Activated CD4-positive, alpha-beta T cell treated with anti-CD3 and anti-CD28 coated beads, Interleukin-2, amount 50 U/mL, for 24 hours (primary cell): ENCODE measurements around the gene RSRP1.

ENCODE experiments used
- DNase-seq, 2 donors: peaks; one replicate each; pipeline ENCODE4 v3.0.0-alpha.2; 2020; ENCODE audit warnings: low read depth in 1 of 2, low spot score in 1 of 2

RSRP1 gene

DNA sequence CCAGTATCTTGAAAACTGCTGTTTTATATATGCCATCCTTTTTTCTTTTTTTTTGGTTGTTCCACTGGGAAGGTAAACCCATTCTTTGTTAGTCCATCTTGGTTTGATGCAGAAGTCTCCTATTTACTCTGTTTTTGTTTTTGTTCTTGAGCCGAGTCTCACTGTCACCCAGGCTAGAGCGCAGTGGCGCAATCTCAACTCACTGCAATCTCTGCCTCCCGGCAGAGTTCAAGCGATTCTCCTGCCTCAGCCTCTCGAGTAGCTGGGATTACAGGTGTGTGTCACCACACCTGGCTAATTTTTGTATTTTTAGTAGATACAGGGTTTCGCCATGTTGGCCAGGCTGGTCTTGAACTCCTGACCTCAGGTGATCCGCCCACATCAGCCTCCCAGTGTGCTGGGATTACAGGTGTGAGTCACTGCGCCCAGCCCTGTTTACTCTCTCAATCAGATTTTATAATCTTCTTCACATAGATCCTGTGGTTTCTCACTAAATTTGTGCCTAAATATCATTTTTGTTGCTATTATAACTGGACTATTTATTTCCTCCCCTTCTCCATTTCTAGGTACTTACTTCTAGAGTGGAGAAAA is 27.5 kb downstream of the RSRP1 start:
- no peak for DNase-seq

- no peak for DNase-seq
Measured at GRCh38 chr1:25217598-25218232, 29.5 kb downstream of the RSRP1 start.

DNA sequence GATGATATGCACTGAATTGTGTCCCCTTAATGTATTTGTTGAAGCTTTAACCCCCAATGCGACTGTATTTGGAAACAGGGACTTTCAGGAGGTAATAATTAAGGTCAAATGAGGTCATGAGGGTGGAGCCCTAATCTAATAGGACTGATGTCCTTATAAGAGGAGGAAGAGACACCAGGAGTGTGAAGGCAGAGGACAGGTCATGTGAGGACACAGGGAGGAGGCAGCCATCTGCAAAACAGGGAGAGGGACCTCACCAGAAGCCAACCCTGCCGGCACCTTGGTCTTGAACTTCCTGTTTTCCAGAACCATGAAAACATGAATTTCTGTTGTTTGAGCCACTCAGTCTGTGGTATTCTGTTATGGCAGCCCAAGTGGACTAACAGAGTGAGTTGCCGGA is 30.2 kb downstream of the RSRP1 start:
- DNase-seq = no peak

DNA sequence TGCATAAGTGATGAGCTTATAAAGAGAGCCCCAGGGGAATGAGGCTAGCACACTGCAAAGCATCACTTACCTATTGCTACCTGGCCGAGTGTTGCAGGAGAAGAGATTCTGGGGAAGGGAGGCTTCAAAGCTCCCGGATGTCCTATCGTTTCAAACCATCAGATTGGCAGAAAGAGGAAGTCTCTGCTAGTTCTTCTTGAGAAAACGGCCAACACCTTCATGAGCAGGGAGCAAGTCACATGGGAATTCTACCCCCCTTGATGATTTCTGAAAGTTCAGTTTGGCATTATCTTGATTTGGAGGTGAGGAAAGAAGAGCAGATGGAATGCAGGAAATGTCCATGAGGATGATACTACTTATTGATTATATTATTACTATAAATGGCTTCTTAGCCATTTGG is 31.1 kb downstream of the RSRP1 start:
- DNase-seq = no peak

DNA sequence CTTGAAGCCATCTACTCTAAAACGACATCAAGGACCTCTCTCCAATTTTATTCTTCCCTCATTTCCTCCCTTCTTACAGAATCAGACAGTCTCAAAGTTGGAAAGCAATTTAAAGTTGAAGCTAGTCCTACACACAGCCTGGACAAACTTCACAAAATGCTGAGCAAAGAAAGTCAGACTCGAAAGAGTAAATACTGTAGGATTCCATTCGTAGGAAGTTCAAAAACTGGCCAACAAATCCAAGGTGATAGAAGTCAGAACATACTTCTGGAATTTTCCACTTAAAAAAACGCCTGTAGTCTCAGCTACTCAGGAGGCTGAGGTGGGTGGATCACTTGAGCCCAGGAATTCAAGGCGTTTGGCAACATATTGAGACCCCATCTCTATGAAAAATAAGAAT is 34.5 kb downstream of the RSRP1 start:
- no peak for DNase-seq

- DNase-seq = no peak
Measured at GRCh38 chr1:25210728-25211127, 36.5 kb downstream of the RSRP1 start.

- DNase-seq = no peak
Measured at GRCh38 chr1:25209516-25209915, 37.7 kb downstream of the RSRP1 start.

DNA sequence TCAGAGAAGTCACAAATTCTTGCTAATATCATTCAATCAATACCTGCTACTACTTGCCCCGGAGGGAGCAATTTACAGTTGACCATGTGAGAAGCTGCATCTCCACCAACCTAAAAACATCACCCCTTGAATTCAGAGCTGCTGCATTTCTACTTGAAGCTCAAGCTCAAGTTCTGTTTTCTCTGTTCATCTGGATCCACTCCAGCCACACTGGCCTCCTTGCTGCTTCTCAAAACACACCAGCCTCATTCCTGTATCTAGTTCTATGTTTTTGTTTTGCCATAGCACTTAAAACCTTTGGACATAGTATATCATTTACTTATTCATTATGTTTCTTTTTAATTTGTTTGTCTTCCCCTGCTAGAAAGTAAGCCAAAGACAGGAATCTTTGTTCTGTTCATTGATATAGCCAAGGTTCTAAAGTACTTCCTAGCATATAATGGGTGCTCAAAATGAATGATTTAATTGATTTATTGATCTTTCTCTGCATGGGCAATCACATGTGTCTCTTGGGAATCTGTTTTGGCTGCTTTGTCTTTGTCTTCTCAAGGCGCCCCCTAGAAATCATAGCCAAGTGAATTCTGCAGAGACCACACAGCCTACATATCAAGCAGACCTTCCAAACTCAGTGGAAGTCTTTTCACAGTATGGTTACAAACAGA is 38.6 kb downstream of the RSRP1 start:
- no peak for DNase-seq

DNA sequence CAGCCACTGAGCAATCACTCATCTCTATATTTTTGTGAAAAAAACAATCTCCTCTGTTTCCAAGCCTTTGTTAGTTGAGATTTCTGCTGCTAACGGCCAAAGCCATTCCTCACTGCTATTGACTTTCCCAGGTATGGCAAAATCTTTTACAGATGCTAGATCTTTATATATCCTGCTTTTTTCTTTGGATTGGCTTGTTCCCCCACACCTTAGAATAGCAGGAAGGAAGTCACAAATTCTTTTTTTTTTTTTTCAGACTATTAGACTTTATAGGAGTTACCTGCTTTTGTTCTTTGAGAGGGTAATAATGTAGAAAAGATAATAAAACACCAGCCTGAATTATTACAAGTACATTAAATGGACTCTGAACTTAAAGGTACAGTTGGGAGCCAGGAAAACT is 39.2 kb downstream of the RSRP1 start:
- DNase-seq = no peak

DNA sequence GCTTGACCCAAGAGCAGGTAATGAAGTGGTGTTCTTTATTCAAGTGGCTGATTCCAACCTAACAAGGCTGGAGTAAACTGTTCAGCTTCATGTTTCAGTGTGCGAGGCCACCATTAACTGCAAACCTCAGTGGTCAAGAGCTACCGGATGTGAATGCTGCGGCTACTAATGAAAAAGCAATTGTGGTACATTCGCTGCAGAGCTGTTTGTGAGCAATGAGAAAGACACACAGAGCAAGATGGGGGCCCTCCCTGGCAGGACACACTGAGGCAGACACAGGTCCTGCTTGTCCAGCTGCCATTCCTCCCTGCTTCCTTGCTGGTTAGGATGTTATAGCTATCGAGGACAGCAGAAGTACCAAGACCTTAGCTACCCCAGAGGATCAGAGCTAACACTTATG is 41.1 kb downstream of the RSRP1 start:
- DNase-seq = no peak

DNA sequence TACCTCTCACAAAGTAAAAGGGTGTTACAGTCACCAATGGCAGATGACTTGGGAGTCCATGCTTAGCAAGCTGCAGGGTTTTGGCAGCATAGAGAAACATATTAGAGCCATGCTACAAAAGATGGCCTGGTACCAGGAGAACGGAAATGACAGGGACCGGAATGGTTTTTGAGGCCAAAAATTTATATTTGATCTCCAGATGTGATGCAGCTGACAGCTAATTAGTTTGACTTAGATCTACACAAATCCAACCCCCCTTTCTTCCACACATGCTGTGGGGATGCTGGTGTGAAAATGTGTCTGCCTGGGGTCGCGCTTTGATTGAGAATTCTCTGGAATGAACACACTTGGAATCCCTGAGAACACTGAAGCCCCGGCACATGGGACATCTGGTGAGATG is 41.5 kb downstream of the RSRP1 start:
- no peak for DNase-seq

- DNase-seq = peak in 1 of 2 donors; percentile 21
Measured at GRCh38 chr1:25204797-25205480, 42.3 kb downstream of the RSRP1 start.

- no peak for DNase-seq
Measured at GRCh38 chr1:25201006-25201405, 46.2 kb downstream of the RSRP1 start.

DNA sequence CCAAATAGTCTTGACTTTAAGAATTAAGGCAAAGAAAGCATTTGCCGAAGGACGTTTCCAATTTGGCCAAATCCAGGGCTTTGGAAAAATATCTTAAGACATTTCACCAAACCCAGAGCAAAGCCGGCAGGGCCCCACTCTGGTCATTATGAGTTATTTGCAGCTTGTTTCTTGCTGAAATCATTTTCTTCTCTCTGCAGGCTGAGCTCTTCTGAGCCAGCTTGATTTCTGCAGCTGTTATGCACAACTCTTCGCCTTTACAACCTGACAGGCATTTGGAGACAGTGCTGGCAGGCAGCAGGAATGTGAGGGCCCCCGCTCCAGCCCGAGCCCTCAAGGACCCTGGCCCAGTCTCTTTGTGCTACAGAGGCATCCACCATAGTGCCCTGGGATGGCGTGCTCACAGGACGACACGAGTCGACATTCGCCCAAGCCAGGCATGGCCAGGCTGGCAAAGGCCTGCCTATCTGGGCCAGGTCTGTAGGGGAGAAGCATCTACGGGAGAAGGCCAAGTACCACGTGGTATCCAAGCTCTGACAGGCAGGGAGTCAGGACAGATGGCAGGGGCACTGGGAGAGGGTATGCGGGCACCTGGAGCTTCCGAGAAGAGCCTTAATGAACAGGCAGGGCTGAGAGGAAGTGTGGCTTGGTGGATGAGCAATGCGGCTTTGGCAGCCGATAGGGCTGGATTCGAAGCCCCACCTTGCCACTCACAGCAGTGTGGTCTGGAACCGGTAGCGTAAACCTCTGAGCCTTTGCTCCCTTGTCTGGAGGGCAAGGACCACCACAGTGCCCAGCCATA is 47.2 kb downstream of the RSRP1 start:
- DNase-seq = no peak

- no peak for DNase-seq
Measured at GRCh38 chr1:25198663-25199252, 48.5 kb downstream of the RSRP1 start.

DNA sequence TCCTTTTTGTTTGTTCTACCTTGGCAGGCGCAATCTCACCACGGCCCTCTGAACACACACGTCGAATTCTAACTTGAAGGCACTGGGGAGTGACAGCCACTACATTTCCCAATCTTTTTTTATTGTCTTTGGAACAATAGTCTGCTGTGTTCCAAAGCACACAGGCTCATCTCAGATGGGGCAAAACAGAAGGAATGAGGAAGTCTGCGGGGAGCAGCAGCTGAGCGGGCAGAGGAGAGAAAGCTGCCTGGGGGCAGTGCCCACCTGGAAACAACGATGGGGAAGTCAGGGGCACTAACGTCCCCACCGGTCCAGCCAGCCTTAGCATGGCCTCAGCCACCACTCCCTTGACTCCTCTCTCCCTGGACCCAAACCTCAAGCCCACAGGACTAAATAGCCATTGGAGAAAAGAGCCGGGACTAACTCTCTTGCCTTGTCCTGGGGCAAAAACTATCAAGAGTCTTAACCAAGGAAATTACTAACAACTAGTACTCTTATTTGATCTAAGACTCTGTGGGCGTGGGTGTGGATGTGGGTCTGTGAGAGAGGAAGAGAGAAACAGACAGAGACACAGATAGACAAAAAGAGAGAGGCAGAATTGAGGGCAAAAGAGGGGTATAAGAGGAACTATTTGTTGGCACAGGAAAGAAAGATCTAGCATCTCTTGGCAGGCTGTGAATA is 49.1 kb downstream of the RSRP1 start:
- DNase-seq = no peak

- no peak for DNase-seq
Measured at GRCh38 chr1:25197235-25197975, 49.8 kb downstream of the RSRP1 start.

DNA sequence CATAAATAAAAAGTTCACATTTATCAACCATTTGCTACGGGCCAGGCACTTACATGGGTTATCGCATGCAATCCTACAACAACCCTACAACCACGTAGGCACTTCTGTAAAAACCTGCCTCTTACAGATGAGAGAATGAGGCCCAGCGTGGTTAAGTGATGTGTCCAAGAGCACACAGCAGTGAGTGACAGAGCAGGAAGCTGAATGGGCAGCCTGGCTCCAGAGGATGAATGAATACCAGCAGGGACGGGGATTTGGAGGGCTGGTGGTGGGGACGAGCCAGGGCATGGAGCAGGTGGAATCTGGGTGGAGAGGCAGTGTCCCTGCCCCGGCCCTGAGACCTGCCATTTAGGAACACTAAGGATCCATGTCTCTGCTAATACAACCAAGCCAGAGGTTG is 50.4 kb downstream of the RSRP1 start:
- DNase-seq = no peak

GRCh38 chr1:25195835-25196234 is 51.4 kb downstream of the RSRP1 start:
- no peak for DNase-seq

- DNase-seq = no peak
Measured at GRCh38 chr1:25194572-25195020, 52.7 kb downstream of the RSRP1 start.
